Activated naive CD8-positive, alpha-beta T cell treated with anti-CD3 and anti-CD28 coated beads, Interleukin-2, amount 50 U/mL, for 16 hours (primary cell): ENCODE measurements around the gene SLC4A5.
A peak's percentile ranks its signal among the peaks of the same experiment; 100 is the strongest.

Experiments
- DNase-seq: peaks from one replicate; pipeline ENCODE4 v3.0.0-alpha.2; 2020; ENCODE audit warnings: low read depth, low spot score

The SLC4A5 gene

DNA sequence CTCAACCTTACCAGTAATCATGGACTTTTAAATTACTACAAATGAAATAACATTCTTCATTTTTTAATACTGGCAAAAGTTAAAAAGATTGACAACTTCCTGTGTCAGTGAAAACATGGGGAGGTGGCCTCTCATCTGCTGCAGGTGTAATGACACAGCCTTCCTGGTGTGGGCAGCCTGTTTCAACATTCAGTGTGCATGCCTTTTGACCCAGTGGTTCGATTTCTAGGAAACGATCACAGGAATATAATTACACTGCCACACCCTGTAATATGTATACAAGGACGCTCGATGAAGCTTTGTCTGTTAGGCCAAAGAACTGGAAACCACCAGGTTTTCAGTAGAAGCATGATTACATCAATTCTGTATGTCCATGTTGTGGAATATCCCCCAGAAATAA lies 76.1 kb downstream of the SLC4A5 start:
- peak; percentile 11 for DNase-seq

DNA sequence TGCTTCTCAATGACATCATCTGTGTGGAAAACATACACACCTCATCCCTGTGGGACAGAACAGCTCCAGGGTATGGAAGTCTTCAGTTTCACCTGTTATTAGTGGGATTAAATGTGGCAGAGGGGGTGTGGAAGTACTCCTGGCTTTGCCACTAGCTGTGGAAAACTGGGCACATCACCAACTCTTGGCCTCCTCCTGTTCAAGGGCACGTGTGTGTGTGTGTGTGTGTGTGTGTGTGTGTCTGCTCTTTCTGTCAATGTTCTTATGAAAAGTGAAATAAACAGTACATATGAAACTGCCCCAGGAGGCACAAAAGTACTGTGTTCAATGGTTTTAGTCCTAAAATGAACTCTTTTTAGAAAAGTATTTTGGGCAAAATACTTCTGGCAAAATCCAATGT lies 78.9 kb downstream of the SLC4A5 start:
- no peak for DNase-seq

DNA sequence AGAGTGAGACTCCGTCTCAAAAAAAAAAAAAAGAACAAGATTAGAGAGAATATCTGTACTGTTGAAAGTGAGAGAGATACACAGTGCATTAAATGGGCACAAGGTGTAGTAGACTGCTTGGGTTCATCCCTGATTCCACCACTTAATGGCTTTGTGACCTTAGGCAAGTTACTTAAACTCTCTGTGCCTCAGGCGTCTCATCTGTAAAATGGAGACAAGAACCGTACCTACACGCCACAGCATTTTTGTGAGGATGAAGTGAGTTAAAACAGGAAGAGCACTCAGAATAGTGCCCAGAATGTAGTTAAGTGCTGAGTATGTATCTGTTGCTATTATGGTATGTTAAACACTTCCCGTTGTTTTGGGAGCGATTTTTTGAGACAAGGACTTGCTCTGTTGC lies 80.5 kb downstream of the SLC4A5 start:
- no peak for DNase-seq

DNA sequence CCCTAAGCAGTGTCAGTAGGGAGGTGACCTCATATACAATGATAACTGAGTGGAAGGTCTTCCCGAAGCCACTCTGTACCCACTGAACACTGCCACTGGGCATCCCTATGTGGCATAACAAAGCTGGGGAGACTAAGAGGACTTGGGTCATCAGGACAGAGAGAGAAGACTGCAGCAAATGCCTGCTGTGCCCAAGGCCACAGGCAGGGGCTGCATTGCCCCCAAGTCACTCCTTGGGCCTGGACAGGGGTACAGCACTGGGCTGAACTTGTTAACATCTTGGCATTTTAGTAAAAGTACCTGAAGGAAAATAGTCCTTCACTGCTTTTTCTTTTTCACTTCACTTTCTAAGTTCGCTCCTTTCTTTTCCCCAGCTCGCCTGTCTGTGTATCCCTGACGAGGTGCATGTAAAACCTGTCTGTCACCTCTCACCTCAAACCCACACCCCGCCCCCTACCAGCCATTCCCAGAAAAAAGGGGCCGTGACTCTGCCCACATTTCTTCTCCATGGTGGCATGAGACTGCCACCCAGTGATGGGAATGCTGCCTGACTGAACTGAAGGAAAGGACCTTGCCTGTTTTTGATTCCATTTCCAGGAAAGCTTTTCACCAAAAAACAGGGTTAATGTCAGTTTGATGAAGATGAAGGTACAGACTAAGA lies 81.9 kb downstream of the SLC4A5 start:
- no peak for DNase-seq

DNA sequence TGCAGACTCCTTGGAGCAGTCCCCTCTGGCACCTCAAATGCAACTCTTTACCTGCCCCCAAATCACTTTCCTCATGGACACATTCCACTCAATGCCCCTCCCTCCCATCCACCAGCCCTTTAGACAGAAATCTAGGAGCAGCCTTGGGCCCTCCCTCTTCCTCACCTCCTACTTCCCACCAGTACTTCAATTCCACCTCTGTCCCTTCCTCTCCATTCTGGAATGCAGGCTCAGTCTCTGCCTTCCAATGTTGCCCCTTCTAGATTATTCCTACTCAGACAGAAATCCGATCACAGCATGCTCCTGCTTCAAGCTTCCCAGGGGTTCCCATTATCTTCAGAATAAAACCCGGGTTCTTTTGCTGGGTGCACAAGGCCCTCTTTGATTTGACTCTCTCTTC lies 82.7 kb downstream of the SLC4A5 start:
- DNase-seq = no peak

DNA sequence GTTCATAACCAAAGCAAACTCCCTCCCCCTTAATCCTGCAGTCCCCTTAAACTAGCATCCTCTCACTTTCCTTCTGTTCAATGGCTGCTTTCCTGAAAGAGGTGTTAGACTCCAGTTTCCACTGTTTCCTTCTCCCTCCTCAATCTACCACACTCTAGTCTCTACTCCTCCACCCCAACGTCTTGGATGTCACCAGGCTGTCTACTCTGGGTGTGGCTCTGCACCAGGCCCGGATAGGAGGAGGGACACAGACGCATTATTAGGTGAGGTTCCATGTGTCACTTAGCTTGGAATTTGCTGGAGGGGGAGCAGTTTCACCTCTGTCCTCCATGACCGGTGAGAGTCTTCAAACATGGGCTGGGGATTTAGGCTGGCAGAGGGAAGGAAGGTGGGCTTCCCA lies 83.5 kb downstream of the SLC4A5 start:
- DNase-seq = no peak

DNA sequence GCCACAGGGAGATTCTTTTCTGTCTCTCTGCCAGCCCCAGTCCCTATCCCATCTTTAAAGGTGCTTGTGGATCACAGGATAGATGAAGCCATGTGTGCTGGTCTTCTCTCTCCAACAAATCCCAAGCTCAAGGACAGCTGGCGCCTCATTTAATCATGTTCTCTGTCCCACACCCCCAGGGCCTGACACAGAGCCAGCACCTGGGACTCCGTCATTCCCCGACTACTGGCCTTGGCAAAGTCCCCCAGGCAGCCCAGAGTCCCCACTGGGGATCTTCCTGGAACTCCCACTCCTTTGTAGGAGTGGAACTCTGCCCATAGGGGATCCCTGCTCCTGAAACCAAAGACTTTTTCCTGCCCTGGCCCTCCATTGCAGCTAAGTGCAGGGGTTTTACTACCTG lies 84.0 kb downstream of the SLC4A5 start:
- no peak for DNase-seq

DNA sequence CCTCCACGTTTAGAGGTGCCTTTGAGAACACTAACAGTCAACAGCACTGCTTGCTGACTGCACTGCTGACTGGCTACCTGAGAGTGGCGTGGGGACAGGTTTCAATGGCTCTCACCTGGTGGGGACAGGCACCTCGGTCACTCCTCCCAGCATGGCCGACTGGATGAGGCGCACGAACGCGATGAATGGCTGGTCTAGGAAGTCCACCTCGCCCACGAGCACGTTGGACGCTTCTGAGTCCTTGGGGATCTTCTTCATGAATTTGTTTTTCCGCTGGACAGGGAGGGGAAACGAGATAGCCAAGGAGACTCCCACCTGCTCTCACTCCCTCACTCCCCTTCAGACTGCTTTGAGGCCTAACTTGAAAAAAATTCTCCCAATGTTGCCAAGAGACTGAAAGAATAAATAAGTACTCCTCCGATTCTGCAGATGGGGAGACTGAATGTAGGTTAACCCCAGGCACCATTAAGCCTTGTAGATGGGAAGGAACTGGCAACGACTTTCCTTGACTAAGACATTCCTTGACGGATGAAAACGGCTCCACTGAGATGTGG lies 87.5 kb downstream of the SLC4A5 start:
- no peak for DNase-seq

DNA sequence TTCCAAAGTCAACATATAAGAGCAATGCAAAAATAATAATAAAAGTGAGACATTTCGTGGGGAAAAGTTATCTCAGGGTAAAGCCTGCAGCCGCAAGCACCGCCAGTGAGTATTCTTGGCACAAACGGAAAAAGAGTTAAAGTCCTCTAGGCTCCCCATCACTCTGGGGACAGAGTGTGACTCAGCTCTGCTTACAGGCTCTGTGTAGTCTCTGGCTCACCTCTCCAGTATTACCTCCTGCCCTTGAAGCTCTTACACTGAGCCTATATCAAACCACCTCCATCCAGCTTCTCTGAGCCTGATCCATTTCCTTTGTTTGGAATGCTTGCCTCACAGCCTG lies 89.3 kb downstream of the SLC4A5 start:
- DNase-seq = no peak

DNA sequence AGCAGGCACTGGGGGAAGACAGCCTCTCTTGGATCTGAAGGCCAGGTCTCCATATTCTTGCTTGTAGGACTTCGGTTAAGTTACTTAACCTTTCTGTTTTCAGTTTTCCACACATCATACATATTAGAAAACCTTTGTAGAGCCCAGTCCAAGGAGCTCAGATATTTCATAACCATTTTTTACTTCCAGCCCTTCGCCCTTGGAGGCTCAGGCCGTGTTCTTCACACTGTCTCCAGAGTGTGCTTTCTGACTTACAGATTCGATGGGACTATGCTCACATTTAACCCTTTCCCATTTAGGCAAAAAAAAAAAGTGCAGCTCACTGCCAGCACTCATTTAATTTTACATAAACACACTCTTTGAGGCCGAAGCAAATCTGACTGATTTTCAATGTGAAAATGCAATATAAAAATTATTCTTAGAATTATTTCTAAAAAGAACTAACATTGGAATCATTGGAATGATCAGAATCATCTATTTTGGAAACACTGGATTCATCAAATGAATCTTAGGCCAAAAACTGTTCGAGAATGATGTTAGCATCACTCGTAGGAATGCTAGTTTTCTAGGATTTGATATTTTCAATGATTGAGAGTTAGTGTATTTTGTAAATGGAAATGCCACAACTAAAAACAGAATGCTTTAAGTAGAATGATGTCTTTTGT lies 89.8 kb downstream of the SLC4A5 start:
- DNase-seq = no peak

DNA sequence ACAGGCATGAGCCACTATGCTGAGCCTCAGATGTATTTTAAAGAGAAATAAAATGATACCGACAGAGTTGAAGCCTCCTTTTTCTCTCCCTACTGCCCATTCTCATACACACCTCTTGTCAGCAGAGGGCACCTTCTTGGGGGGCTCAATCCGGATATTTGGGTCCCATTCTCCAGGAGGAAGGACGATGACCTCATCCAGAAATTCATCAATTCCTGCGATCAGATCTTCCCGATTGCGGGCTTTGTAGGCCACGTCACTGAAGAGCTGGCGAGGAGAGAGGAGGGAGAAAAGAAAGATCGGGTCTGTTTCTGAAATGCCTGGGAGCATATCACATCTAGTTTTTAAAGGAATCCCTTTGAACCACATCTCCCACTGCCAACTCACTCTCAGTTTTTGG lies 90.4 kb downstream of the SLC4A5 start:
- DNase-seq = no peak

DNA sequence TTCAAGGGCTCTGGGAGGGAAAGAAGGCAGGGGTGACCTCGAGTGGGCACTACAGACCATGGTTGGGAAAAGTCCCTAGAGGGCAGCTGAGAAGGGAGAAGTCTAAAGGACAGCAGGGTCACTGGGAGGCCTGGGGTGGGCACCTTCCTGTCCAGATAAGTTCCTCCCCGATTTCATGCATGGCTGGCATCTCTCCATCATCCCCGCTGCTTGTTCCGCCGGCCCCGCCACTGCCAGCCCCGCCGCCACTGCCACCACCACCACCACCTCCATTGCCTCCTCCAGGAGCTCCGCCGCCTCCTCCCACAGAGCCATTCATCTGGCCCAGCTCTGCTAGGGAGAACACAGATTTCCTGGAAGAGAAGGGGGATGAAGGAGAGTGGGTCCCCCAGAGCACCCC lies 91.2 kb downstream of the SLC4A5 start:
- DNase-seq = no peak

DNA sequence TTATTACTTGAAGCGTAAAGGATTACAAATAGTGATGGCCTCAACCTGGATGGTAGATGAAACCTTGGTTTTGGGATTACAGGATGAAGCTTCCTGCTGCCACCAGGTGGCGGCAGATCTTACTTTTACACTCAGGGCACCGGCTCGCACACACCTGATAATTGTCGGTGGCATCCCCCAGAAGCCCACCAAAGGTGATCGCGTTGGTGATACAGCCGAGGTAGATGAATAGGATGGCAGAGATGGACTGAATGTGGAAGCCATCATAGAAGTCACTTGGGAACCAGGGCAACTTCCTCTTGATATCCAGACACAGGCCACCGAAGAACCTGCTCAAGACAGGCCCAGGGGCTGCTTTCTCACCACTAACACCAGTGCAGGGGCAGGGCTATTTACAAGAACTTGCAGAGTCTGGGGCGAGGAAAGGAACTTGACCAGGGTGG lies 93.0 kb downstream of the SLC4A5 start:
- peak; percentile 15 for DNase-seq

DNA sequence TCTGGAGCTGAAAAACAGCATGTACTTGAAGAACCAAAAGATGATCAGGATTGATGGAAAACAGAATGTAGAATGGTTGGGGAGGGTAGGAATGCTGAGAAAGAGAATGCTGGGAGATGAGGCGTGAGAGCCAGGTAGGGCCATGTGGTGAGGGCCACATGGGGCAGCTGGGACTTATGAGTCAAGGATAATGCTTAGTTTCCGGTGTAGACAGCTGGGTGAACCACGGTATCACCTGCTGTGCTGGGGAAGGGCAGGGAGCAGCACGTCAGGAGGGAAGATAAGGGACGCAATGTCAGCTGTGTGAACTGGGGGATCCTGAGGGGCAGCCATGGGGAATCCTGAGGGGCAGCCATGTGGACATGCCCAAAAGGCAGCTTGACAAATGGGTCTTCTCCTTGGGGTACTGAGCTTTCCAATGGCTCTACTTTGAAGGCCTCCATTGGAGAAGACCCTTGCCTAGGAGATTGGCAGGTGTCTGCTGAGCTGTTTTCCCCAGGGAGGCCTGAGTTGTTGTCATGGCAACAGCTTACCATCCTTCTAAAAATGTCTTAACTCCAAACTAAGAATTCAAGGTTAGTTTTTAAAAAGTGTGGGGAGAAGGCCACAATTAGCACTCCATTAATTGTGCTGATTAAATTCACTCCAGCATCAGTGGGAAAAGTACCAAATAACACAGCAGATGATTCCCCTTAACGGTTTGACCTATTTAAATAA lies 93.7 kb downstream of the SLC4A5 start:
- no peak for DNase-seq

DNA sequence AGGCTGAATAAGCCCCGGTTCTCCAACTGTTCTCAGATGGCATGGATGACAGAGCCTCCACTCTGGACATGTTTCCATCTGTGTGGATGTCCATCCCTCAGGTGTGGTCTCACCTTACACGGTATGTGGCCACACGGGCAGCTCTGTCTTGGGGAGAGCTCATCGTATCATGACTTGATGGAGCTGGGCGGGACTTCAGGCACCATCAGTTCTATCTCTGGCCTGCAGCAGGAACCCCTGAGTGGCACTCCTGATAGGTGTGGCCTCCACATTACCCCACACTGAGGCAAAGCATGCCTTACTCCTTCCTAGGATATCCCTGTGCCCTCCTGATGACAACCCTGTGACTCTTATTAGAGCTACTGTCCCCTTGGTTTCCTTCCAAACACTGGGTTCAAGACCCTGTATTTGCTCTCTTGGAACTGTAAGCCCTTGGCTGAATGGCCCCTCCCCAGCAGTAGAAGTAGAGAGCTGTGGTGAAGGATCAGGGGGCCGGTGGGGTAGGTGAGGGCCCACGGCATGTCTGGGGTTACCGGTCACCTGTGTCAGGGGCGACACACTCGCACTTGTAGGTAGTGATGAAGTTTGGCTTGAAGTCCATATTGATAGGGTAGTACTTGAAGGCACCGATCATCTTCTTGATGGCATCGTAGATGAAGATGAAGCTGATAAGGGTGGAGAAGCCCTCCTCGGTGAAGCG lies 96.6 kb downstream of the SLC4A5 start:
- no peak for DNase-seq

DNA sequence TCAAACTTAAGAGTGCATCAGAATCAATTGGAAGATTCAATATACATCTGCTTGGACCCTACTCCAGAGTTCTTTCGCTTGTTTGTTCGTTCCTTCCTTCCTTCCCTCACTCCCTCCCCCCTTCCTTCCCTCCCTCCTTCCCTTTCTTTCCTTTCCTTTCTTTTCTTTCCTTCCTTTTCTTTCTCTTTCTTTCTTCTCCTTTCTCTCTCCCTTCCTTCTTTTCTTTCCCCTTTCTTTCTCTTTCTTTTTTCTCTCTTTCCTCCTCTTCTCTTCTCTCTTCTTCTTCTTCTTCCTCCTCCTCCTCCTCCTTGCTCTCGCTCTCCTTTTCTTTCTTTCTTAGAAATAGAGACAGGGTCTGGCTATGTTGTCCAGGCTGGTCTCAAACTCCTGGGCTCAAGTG lies 98.9 kb downstream of the SLC4A5 start:
- DNase-seq = no peak

DNA sequence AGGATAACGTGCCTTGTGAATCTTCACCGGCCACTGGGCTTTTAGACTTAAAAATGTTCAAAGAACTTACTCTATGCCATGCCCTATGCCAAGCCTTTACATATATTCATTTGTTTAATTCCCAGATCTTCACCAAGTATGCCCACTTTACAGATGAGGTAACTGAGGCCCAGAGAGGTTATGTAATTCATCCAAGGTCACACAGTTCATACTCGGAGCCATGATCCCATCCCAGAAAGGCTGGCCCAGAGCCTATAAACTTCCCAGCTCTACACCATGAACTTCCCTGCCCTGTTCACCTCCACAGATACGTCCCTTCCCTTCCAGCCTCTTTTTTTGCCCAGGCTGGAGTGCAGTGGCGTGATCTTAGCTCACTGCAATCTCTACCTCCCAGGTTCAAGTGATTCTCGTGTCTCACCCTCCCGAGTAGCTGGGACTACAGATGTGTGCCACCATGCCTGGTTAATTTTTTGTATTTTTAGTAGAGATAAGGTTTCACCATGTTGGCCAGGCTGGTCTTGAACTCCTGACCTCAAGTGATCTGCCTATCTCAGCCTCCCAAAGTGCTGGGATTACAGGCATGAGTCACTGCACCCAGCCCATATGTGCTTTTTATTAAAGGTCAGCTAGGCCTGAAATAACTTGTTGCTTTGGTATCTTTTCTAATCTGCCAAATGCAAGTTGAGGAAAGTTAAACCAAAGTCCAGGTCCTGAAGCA lies 100.7 kb downstream of the SLC4A5 start:
- DNase-seq = no peak

DNA sequence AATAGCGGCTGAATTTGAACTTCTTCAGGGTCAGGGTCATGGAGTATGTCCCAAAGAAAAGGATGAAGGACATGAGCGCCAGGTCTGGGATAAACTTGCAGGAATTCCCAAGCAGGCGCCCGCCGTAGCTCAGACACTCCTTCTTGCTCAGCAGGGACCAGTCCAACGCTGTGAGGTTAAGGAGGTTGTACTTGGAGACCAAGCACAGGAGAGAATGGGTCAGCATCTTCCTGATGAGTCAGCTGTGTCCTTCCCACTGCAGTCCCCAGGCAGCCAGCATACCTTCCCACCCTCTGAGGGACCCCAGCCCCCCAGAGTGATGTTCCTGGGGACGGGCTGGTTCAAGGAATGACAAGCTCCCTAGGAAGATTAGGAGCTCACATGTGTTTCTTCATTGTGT lies 103.9 kb downstream of the SLC4A5 start:
- DNase-seq = no peak

DNA sequence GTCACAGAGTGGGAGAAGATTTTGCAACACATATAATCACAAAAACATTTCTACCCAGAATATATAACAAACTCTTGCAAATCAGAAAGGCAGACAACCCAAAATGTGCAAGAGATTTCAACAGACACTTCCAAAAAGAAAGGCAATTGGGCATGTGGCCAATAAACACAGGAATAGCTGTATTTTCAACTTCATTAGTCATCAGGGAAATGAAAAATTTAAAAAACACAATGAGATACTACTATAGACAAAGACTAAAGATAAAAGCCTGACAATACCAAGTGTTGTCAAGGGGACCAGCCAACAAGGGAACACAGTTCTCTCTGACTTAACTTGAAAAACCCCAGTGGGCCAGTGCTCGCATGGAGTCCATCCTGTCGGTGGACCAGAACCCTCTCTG lies 104.3 kb downstream of the SLC4A5 start:
- no peak for DNase-seq

DNA sequence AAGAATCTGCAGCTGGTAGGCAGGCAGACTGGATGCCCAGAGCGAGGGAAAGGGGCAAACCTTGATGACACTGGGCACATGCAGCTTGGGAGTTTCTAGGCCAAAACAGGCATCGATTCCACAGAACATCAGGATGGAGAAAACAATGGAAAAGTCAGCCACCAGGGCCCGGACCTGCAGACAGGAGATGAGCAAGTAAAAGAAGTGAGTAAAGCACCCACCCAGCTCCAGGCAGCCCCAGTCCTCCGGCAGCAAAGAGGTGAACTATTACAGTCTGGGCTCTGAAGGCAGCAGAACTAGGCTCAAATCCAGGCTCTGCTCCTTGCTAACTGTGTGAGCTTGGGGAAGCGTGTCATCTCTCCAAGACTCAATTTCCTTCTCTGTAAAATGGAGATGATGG lies 108.2 kb downstream of the SLC4A5 start:
- DNase-seq = no peak

DNA sequence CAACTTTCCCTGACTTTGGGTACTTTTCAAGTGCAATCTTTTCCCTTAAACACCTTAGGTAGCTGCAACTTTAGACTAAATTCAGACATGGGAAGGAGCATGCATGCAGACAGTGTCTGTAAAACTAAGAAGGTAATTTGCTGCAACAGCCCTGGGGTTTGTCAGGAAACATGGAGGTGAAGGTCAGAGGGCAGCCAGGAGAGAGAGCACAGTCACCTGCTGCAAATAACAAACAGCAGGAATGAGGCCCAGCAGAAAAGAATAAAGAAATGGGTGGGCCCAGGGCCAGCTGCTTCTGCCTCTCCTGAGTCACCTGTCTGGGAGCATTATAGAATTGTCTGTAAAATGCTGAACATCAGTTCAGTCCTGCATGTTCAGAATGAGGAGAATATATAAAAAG lies 109.6 kb downstream of the SLC4A5 start:
- no peak for DNase-seq

DNA sequence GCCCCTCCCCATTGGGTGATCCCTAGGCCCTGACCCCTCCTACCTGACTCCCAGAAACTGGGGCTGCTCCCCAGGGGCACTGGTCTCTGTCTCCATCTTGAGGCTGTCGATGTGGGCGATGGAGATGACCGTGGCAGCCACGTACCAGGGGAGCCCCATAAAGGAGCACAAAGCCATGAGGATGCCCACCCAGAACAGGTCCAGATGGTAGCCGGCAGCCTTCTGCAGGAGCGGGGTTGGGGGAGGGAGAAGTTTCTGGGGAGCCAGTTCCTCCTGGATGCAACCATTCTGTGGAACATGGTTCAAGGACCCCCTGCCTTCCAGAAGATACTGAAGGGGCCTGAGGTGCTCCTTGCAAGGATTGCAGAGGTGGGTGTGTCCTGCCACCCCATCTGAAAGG lies 110.8 kb downstream of the SLC4A5 start:
- DNase-seq = no peak
